ENCODE results near the gene FTO.

DNA sequence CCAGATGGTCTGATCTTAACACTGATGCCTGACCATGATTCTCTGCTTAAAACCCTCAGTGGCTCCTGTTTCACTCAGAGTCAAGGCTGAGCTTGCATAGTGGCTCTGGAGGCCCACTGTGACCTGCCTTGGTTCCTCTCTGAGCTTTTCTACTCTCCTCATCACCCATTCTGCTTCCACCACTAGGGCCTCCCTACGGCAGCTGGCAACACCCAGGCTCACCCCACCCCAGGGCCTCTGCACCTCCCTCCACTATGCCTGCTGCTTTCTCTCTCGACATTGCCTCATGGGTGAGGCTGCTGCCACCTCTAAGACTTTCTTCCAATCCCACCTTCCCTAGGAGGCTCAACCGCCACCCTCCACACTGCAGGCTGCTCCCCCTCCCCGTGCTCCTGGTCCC is 455.0 kb downstream of the FTO start:
- TF ChIP-seq CTCF (conservative IDR thresholded peaks at IDR 0.05 in 1 of 2, IDR thresholded peaks at IDR 0.05 in 1 of 2; ENCODE audit: extremely low read depth in 1 of 2, insufficient read depth in 1 of 2, low read depth in 1 of 2, low read length in 2 of 2) (no peak), EZH2 (IDR thresholded peaks at IDR 0.05; ENCODE audit: borderline replicate concordance, low read length) (no peak)

Measured in mammary epithelial cell (primary cell).